Astrocyte (in vitro differentiated cells and primary cell): ENCODE data around the gene RAVER2. TPM values are rescaled to one million over a fixed set of nuclear protein-coding genes. Genes with fewer than 3 reads are reported as not detected.

Experiments
- DNase-seq: peaks from one replicate; pipeline ENCODE4 v3.0.0-alpha.2; 2010; ENCODE audit warnings: low read depth
- FAIRE-seq: peaks from 2 replicates; lab custom pipeline; 2011; peaks lifted over from hg19 to GRCh38; lab: Jason Lieb, UNC
- H2AFZ ChIP-seq: 2 replicates; pipeline ENCODE4 v1.6.0; 2012; ENCODE audit warnings: low read depth, low read length, inconsistent platforms
- H3K27ac ChIP-seq: 2 replicates; pipeline ENCODE4 v1.5.1; 2011; ENCODE audit warnings: low read depth, low read length, inconsistent platforms
- H3K27me3 ChIP-seq: 2 replicates; pipeline ENCODE4 v1.6.0; 2011; ENCODE audit warnings: low read length, inconsistent platforms; ENCODE audit not compliant: insufficient read depth
- H3K36me3 ChIP-seq: 2 replicates; pipeline ENCODE4 v1.5.1; 2011; ENCODE audit warnings: low read length, inconsistent platforms; ENCODE audit not compliant: insufficient read depth
- H3K4me1 ChIP-seq: 2 replicates; pipeline ENCODE4 v1.5.1; 2011; ENCODE audit warnings: low read length, inconsistent platforms; ENCODE audit not compliant: insufficient read depth
- H3K4me2 ChIP-seq: 2 replicates; pipeline ENCODE4 v1.6.0; 2012; ENCODE audit warnings: low read length, inconsistent platforms
- H3K4me3 ChIP-seq: 2 replicates; pipeline ENCODE4 v1.5.1; 2011; ENCODE audit warnings: low read depth, mild to moderate bottlenecking, low read length, inconsistent platforms; ENCODE audit not compliant: insufficient read depth
- H3K79me2 ChIP-seq: 2 replicates; pipeline ENCODE4 v1.6.0; 2012; ENCODE audit warnings: mild to moderate bottlenecking, low read length, inconsistent platforms; ENCODE audit not compliant: insufficient read depth
- H3K9ac ChIP-seq: 2 replicates; pipeline ENCODE4 v1.6.0; 2012; ENCODE audit warnings: mild to moderate bottlenecking, low read length, inconsistent platforms
- H3K9me3 ChIP-seq: 2 replicates; pipeline ENCODE4 v1.5.1; 2012; ENCODE audit warnings: low read depth, mild to moderate bottlenecking, low read length, inconsistent platforms; ENCODE audit not compliant: insufficient read depth
- H4K20me1 ChIP-seq: 2 replicates; pipeline ENCODE4 v1.6.0; 2012; ENCODE audit warnings: low read length, inconsistent platforms; ENCODE audit not compliant: insufficient read depth
- H3K27ac Mint-ChIP-seq: one replicate; pipeline ENCODE4 v1.8.0; 2021; ENCODE audit warnings: mild to moderate bottlenecking, mixed read lengths; ENCODE audit not compliant: unreplicated experiment
- H3K27me3 Mint-ChIP-seq: one replicate; pipeline ENCODE4 v1.8.0; 2021; ENCODE audit warnings: low read depth, mixed read lengths; ENCODE audit not compliant: unreplicated experiment
- H3K36me3 Mint-ChIP-seq: one replicate; pipeline ENCODE4 v1.8.0; 2021; ENCODE audit warnings: low read depth, mixed read lengths; ENCODE audit not compliant: unreplicated experiment
- H3K4me1 Mint-ChIP-seq: one replicate; pipeline ENCODE4 v1.8.0; 2021; ENCODE audit warnings: low read depth, mixed read lengths; ENCODE audit not compliant: unreplicated experiment
- H3K4me3 Mint-ChIP-seq: one replicate; pipeline ENCODE4 v1.8.0; 2021; ENCODE audit warnings: mild to moderate bottlenecking, moderate library complexity, mixed read lengths; ENCODE audit not compliant: unreplicated experiment
- H3K9me3 Mint-ChIP-seq: one replicate; pipeline ENCODE4 v1.8.0; 2021; ENCODE audit warnings: mild to moderate bottlenecking, mixed read lengths; ENCODE audit not compliant: unreplicated experiment
- EZH2 ChIP-seq: IDR thresholded peaks from 2 replicates; pipeline ENCODE4 v1.6.1; 2012; ENCODE audit warnings: mild to moderate bottlenecking, low read length, inconsistent platforms; ENCODE audit not compliant: insufficient read depth
- total RNA-seq: library from RNA; stranded (reverse); gene quantifications from 2 replicates; pipeline ENCODE4 v1.2.1, GENCODE V29; 2021
- TF ChIP-seq, protein P1 (sequence below): IDR thresholded peaks from 2 replicates; pipeline ENCODE4 v1.5.1; 2011; ENCODE audit warnings: low read depth, mild to moderate bottlenecking, inconsistent platforms, low read length, moderate library complexity; ENCODE audit not compliant: insufficient read depth

RAVER2 gene
- total RNA-seq, 1 donor from 2014 or later, result 7.1 TPM

DNA sequence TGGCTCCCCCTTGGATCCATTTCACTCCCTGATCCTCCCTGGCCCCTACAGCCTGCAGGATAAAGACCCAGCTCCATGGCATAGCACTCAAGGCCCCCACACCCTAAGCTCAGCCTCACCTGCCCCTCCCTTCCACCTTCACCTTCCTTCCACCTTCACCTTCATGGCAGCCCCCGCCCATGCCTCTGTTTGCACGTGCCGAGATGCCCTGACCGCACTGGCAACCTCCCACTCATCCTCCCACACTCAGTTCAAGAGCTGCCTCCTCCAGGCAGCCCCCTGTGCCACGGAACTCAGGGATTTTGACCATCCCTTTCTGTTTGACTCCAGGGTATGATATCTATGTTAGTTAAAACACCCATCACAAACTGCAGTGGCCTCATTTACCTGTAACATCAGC, 109.8 kb downstream of the RAVER2 start:
- Mint-ChIP-seq H3K27me3 (no peaks in the 10 kb centered on the region), H3K36me3 (peaks cover 47% of the 10 kb centered on the region), H3K4me3 (no peak overlapping the region), H3K4me1 (no peaks in the 10 kb centered on the region), H3K27ac (no peak overlapping the region), H3K9me3 (no peaks in the 10 kb centered on the region)
- FAIRE-seq (no peak), DNase-seq (no peak)
- Histone ChIP-seq H3K36me3 (peaks cover 48% of the 10 kb centered on the region), H3K4me3 (no peak overlapping the region), H3K4me2 (no peak overlapping the region), H3K27me3 (no peaks in the 10 kb centered on the region), H3K79me2 (no peaks in the 10 kb centered on the region), H3K9ac (no peak overlapping the region), H2AFZ (no peak overlapping the region), H3K4me1 (no peaks in the 10 kb centered on the region), H3K9me3 (no peaks in the 10 kb centered on the region), H4K20me1 (peaks cover 4% of the 10 kb centered on the region), H3K27ac (no peak overlapping the region)
- TF ChIP-seq, protein P1, sequence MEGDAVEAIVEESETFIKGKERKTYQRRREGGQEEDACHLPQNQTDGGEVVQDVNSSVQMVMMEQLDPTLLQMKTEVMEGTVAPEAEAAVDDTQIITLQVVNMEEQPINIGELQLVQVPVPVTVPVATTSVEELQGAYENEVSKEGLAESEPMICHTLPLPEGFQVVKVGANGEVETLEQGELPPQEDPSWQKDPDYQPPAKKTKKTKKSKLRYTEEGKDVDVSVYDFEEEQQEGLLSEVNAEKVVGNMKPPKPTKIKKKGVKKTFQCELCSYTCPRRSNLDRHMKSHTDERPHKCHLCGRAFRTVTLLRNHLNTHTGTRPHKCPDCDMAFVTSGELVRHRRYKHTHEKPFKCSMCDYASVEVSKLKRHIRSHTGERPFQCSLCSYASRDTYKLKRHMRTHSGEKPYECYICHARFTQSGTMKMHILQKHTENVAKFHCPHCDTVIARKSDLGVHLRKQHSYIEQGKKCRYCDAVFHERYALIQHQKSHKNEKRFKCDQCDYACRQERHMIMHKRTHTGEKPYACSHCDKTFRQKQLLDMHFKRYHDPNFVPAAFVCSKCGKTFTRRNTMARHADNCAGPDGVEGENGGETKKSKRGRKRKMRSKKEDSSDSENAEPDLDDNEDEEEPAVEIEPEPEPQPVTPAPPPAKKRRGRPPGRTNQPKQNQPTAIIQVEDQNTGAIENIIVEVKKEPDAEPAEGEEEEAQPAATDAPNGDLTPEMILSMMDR, result no peak
- no peak for TF ChIP-seq EZH2

DNA sequence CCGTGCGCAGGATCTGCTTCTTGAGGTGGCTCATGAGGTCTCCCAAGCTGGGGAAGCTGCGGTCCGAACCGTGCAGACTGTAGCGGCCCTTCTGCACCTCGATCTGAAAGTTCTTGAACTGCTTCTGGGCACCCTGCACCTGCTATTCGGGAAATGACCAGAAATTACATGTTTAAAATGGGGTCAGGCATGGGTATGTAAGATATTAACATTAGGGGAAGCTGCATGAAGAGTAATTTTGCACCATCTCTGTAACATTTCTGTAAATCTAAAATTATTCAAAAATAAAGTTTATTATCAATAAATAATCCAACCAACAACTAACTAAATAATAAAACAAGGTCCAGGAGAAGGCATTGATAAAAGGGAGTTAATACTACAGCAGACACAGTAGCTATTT, 110.7 kb downstream of the RAVER2 start:
- Histone ChIP-seq H3K79me2 (no peaks in the 10 kb centered on the region), H3K9ac (no peak overlapping the region), H3K4me1 (no peaks in the 10 kb centered on the region), H3K27me3 (no peaks in the 10 kb centered on the region), H3K36me3 (peaks cover 51% of the 10 kb centered on the region), H3K4me2 (no peak overlapping the region), H3K27ac (no peak overlapping the region), H3K4me3 (no peak overlapping the region), H2AFZ (no peak overlapping the region), H4K20me1 (peaks cover 4% of the 10 kb centered on the region), H3K9me3 (no peaks in the 10 kb centered on the region)
- H3K9me3 Mint-ChIP-seq, result no peaks in the 10 kb centered on the region
- no peak for FAIRE-seq
- DNase-seq, result no peak
- peaks cover 44% of the 10 kb centered on the region for H3K36me3 Mint-ChIP-seq
- H3K27me3 Mint-ChIP-seq, result no peaks in the 10 kb centered on the region
- H3K27ac Mint-ChIP-seq, result no peak overlapping the region
- no peaks in the 10 kb centered on the region for H3K4me1 Mint-ChIP-seq
- no peak overlapping the region for H3K4me3 Mint-ChIP-seq
- no peak for TF ChIP-seq EZH2
- TF ChIP-seq, protein P1, result no peak

GRCh38 chr1:64856553-64856952, 111.7 kb downstream of the RAVER2 start:
- Histone ChIP-seq H3K9me3 (no peaks in the 10 kb centered on the region), H3K4me3 (no peak overlapping the region), H2AFZ (no peak overlapping the region), H3K4me1 (no peaks in the 10 kb centered on the region), H3K79me2 (no peaks in the 10 kb centered on the region), H3K27ac (no peak overlapping the region), H3K27me3 (no peaks in the 10 kb centered on the region), H3K4me2 (no peak overlapping the region), H3K9ac (no peak overlapping the region), H4K20me1 (peaks cover 5% of the 10 kb centered on the region), H3K36me3 (peaks cover 48% of the 10 kb centered on the region)
- TF ChIP-seq, protein P1, result no peak
- no peak for TF ChIP-seq EZH2
- FAIRE-seq, result no peak
- Mint-ChIP-seq H3K4me3 (no peak overlapping the region), H3K36me3 (peaks cover 44% of the 10 kb centered on the region), H3K4me1 (peaks cover 3% of the 10 kb centered on the region), H3K27me3 (no peaks in the 10 kb centered on the region), H3K9me3 (no peaks in the 10 kb centered on the region), H3K27ac (no peak overlapping the region)
- no peak for DNase-seq
